Neural cell (in vitro differentiated cells): ENCODE data around the gene NDUFAF4. TPM values are rescaled to one million over a fixed set of nuclear protein-coding genes. Genes with fewer than 3 reads are reported as not detected.

Experiments used
- H2AFZ ChIP-seq: fragments of 200-600, 300-800 bp; sonication (generic), shearing (Covaris generic); 2 replicates; pipeline ENCODE4 v1.6.0; 2014; ENCODE audit warnings: low read depth, mild to moderate bottlenecking, antibody characterized with exemption, low read length, moderate library complexity
- H3F3A ChIP-seq: fragments of 200-600 bp; shearing (Covaris generic); 2 replicates; pipeline ENCODE4 v1.6.1; 2016; ENCODE audit warnings: mild to moderate bottlenecking, moderate library complexity, mixed read lengths, antibody characterized with exemption, low read length; ENCODE audit not compliant: insufficient read depth, poor library complexity, severe bottlenecking
- H3K27ac ChIP-seq: fragments of 200-600, 300-800 bp; sonication (generic), shearing (Covaris generic); 2 replicates; pipeline ENCODE4 v1.5.1; 2014; ENCODE audit warnings: mild to moderate bottlenecking, low read length, moderate library complexity
- H3K27me3 ChIP-seq: fragments of 300-800, 200-600 bp; sonication (generic), shearing (Covaris generic); 2 replicates; pipeline ENCODE4 v1.6.0; 2014; ENCODE audit warnings: mild to moderate bottlenecking, low read depth, low read length, moderate library complexity; ENCODE audit not compliant: insufficient read depth
- H3K36me3 ChIP-seq: fragments of 300-800, 200-600 bp; sonication (generic), shearing (Covaris generic); 2 replicates; pipeline ENCODE4 v1.5.1; 2014; ENCODE audit warnings: mild to moderate bottlenecking, antibody characterized with exemption, low read length, moderate library complexity; ENCODE audit not compliant: insufficient read depth
- H3K4me2 ChIP-seq: fragments of 300-800, 200-600 bp; sonication (generic), shearing (Covaris generic); 2 replicates; pipeline ENCODE4 v1.6.0; 2014; ENCODE audit warnings: mild to moderate bottlenecking, low read length
- H3K4me3 ChIP-seq: fragments of 300-800, 200-600 bp; sonication (generic), shearing (Covaris generic); 2 replicates; pipeline ENCODE4 v1.5.1; 2014; ENCODE audit warnings: mild to moderate bottlenecking, low read length, moderate library complexity
- H3K79me2 ChIP-seq: fragments of 200-600 bp; shearing (Covaris generic); replicated peaks from 2 replicates; pipeline ENCODE4 v1.6.0; 2014; ENCODE audit warnings: mild to moderate bottlenecking, low read length, moderate library complexity; ENCODE audit not compliant: insufficient read depth
- H3K9ac ChIP-seq: fragments of 300-800, 200-600 bp; sonication (generic), shearing (Covaris generic); 2 replicates; pipeline ENCODE4 v1.6.1; 2016; ENCODE audit warnings: mild to moderate bottlenecking, low read length, mixed read lengths
- H3K9me2 ChIP-seq: fragments of 200-600 bp; shearing (Covaris generic); 2 replicates; pipeline ENCODE4 v1.6.1; 2016; ENCODE audit warnings: mild to moderate bottlenecking, low read length, mixed read lengths; ENCODE audit not compliant: insufficient read depth
- H3K9me3 ChIP-seq: fragments of 200-600, 300-800 bp; sonication (generic), shearing (Covaris generic); 2 replicates; pipeline ENCODE4 v1.6.1; 2016; ENCODE audit warnings: mild to moderate bottlenecking, mixed run types, low read length, moderate library complexity, mixed read lengths
- H4K20me1 ChIP-seq: fragments of 200-600 bp; shearing (Covaris generic); 2 replicates; pipeline ENCODE4 v1.6.1; 2016; ENCODE audit warnings: mild to moderate bottlenecking, mixed run types; ENCODE audit not compliant: insufficient read depth
- CTCF ChIP-seq: fragments of 450-650 bp; IDR thresholded peaks from 2 replicates; pipeline ENCODE4 v1.5.1; 2014; ENCODE audit warnings: antibody characterized with exemption, mild to moderate bottlenecking, moderate library complexity; ENCODE audit not compliant: poor library complexity, severe bottlenecking
- EP300 ChIP-seq: fragments of 450-650 bp; conservative IDR thresholded peaks from 2 replicates; pipeline ENCODE4 v1.6.1; 2014; ENCODE audit warnings: antibody characterized with exemption, mild to moderate bottlenecking, moderate library complexity; ENCODE audit not compliant: poor library complexity, severe bottlenecking
- EZH2 ChIP-seq: fragments of 200-600, 300-800 bp; shearing (Covaris generic), sonication (generic); IDR thresholded peaks from 2 replicates; pipeline ENCODE4 v1.6.1; 2014; ENCODE audit warnings: antibody characterized with exemption, low read length, borderline replicate concordance, mild to moderate bottlenecking; ENCODE audit not compliant: insufficient read depth, poor library complexity, severe bottlenecking
- MXI1 ChIP-seq: fragments of 450-650 bp; conservative IDR thresholded peaks from 2 replicates; pipeline ENCODE4 v1.6.1; 2014; ENCODE audit warnings: antibody characterized with exemption, mild to moderate bottlenecking; ENCODE audit not compliant: poor library complexity, severe bottlenecking
- POLR2AphosphoS5 ChIP-seq: IDR thresholded peaks from 2 replicates; pipeline ENCODE4 v1.6.1; 2012
- RAD21 ChIP-seq: fragments of 450-650 bp; conservative IDR thresholded peaks from 2 replicates; pipeline ENCODE4 v1.6.1; 2014; ENCODE audit warnings: antibody characterized with exemption, mild to moderate bottlenecking, moderate library complexity
- SMC3 ChIP-seq: fragments of 450-650 bp; conservative IDR thresholded peaks from 2 replicates; pipeline ENCODE4 v1.6.1; 2014; ENCODE audit warnings: antibody characterized with exemption, mild to moderate bottlenecking, moderate library complexity; ENCODE audit not compliant: poor library complexity
- TAF1 ChIP-seq: IDR thresholded peaks from 2 replicates; pipeline ENCODE4 v1.6.1; 2012; ENCODE audit warnings: low read depth
- polyA minus RNA-seq: library from RNA; depleted of rRNA, polyadenylated mRNA; stranded (reverse); fragments of >200 nt; gene quantifications from 2 replicates; pipeline ENCODE4 v1.2.3, GENCODE V29; 2014
- polyA plus RNA-seq: library from polyadenylated mRNA; depleted of rRNA; stranded (reverse); fragments of >200 nt; gene quantifications from 2 replicates; pipeline ENCODE4 v1.2.3, GENCODE V29; 2014
- TF ChIP-seq, protein P1 (sequence below): IDR thresholded peaks from 2 replicates; pipeline ENCODE4 v1.6.1; 2012; ENCODE audit warnings: borderline replicate concordance

The NDUFAF4 gene
- polyA plus RNA-seq (48.4 and 55.9 TPM in 2 replicates), polyA minus RNA-seq (31.8 and 36.8 TPM in 2 replicates)

GRCh38 chr6:96897396-96898240 is at the start of gene NDUFAF4:
Gene NDUFAF4 (minus strand): TSS chr6:96897891. CDS start chr6:96897801, 90 bp downstream.
- Histone ChIP-seq H3K9me2 (no peaks in the 10 kb centered on the region), H3K9me3 (no peaks in the 10 kb centered on the region), H4K20me1 (no peaks in the 10 kb centered on the region), H2AFZ (peak within 1 kb of the TSS; percentile 89), H3K79me2 (peaks cover 18% of the 10 kb centered on the region), H3K36me3 (no peaks in the 10 kb centered on the region), H3F3A (peaks cover 4% of the 10 kb centered on the region), H3K4me2 (peak within 1 kb of the TSS; percentile 62), H3K4me3 (peak within 1 kb of the TSS; percentile 84), H3K27me3 (no peaks in the 10 kb centered on the region), H3K27ac (peak within 1 kb of the TSS; percentile 71), H3K9ac (peak within 1 kb of the TSS; percentile 70)
- TF ChIP-seq RAD21 (peak; percentile 87), MXI1 (peak; percentile 98), EZH2 (no peak), CTCF (peak; percentile 99), EP300 (no peak), TAF1 (peak; percentile 21), SMC3 (peak; percentile 83), POLR2AphosphoS5 (peak; percentile 74)
- TF ChIP-seq, protein P1, sequence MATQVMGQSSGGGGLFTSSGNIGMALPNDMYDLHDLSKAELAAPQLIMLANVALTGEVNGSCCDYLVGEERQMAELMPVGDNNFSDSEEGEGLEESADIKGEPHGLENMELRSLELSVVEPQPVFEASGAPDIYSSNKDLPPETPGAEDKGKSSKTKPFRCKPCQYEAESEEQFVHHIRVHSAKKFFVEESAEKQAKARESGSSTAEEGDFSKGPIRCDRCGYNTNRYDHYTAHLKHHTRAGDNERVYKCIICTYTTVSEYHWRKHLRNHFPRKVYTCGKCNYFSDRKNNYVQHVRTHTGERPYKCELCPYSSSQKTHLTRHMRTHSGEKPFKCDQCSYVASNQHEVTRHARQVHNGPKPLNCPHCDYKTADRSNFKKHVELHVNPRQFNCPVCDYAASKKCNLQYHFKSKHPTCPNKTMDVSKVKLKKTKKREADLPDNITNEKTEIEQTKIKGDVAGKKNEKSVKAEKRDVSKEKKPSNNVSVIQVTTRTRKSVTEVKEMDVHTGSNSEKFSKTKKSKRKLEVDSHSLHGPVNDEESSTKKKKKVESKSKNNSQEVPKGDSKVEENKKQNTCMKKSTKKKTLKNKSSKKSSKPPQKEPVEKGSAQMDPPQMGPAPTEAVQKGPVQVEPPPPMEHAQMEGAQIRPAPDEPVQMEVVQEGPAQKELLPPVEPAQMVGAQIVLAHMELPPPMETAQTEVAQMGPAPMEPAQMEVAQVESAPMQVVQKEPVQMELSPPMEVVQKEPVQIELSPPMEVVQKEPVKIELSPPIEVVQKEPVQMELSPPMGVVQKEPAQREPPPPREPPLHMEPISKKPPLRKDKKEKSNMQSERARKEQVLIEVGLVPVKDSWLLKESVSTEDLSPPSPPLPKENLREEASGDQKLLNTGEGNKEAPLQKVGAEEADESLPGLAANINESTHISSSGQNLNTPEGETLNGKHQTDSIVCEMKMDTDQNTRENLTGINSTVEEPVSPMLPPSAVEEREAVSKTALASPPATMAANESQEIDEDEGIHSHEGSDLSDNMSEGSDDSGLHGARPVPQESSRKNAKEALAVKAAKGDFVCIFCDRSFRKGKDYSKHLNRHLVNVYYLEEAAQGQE, result peak; percentile 79

DNA sequence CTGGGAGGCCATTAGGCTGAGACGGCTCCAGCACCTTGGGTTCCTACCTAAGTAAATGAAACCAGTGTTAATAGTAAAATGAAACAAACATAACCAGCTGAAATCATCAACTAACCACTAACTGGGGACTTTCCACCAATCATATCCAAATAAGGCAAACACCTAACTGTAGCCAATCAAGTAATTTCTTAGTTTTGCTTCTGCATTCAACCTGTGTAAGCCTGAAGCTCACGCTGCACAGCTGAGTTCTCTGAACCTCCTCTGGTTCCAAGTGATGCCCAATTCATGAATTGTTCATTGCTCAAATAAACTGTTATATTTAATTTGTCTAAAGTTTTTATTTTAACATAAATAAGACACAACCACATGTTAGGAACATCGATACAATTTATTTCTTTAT is 49.4 kb upstream of the NDUFAF4 start:
- Histone ChIP-seq H3K9me2 (no peaks in the 10 kb centered on the region), H3F3A (no peaks in the 10 kb centered on the region), H3K79me2 (no peaks in the 10 kb centered on the region), H3K27ac (no peak overlapping the region), H2AFZ (no peak overlapping the region), H3K4me3 (no peak overlapping the region), H3K27me3 (no peaks in the 10 kb centered on the region), H4K20me1 (no peaks in the 10 kb centered on the region), H3K4me2 (no peak overlapping the region), H3K9ac (no peak overlapping the region), H3K9me3 (no peaks in the 10 kb centered on the region), H3K36me3 (no peaks in the 10 kb centered on the region)
- no peak for TF ChIP-seq EZH2
- no peak for TF ChIP-seq CTCF
- no peak for TF ChIP-seq SMC3
- no peak for TF ChIP-seq RAD21
- no peak for TF ChIP-seq TAF1
- TF ChIP-seq, protein P1, result no peak
- no peak for TF ChIP-seq POLR2AphosphoS5
- TF ChIP-seq EP300, result no peak
- TF ChIP-seq MXI1, result no peak
